Inferior parietal cortex (tissue), 1 donor: ENCODE results near the gene EFHC1.

ENCODE experiments used
- DNase-seq: peaks from one replicate; pipeline ENCODE4 v3.0.0-alpha.2; 2016; ENCODE audit errors: extremely low spot score

The EFHC1 gene

DNA sequence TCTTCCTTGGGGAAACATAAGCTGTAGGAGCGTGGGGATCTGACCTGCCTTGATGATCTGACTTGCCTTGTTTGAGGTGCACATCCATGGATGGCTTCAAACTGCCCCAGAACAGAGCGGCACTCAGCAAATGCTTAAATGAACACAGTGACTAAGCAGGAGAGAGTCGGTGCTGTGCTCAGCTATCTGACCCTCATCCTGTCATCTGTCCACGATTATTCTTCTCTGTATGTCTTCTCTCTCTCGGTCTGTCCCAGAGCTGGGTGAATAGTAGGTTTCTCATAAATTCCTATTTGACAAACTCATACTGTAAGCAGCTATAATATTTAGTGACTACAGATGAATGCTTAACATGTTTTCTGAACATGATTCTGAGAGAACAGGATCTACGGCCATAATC is 119.5 kb downstream of the EFHC1 start:
- DNase-seq, result no peak

DNA sequence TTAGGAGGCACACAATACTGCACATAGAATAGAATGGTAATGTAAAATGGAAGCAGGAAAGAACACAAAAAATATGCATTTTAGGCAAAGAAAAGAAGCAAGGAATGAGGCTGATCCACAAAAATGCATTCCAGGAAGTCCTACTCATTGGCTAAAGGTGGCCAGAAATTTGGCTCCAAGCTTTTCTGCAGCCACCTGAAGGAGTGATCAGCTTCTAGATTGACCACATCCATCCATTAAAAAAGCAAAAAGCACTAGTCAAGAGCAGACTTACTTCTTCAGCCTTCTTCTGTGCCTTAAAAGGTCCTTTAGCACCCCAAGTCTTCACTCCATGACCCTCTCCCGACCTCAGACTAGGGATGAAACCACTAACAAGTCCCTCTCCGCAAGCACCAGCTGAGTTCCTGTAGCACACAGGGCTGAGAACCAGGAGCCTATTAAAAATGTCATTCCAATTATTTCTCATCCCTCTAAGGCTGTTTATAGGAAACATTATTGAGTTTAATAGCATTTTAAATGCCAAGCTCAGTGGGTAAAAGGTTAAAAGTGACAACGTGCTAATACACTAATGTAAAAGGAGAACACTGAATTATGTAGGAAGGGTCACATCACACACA is 120.3 kb downstream of the EFHC1 start:
- DNase-seq, result no peak

DNA sequence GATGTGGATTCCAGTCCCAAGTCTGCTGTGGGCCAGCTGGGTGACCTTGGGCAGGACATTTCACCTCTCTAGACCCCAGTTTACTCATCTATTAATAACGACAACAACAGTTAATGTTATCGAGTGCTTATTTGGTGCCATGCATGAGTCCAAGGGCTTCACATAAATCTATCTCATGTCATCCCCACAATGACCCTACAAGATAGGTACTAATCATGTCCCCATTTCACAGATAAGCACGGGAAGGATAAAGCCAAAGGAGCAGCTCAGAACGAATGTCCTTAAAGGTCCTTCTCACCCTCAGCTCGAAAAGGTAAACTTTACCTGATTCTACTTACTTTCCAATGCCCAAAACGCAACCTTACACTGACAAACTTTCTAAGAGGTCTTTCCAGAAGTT is 121.0 kb downstream of the EFHC1 start:
- no peak for DNase-seq

DNA sequence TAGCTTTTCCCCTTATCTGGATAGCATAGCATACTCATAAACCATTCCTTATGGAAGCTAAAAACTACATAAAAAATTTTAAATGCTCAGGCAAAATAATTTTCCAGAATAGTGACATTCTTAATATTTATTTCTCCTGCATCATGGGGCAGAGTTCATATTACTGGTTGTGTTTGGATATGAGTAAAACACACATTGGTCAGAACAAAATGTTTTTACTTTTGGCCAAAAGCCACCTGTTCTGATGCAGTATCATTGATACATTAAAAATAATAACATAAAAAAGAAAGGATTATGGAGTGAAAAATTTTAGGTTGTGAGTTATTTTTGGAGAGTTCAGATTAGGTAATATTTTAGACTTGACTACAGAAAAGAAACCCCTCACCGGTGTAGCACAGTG is 123.1 kb downstream of the EFHC1 start:
- DNase-seq, result no peak

DNA sequence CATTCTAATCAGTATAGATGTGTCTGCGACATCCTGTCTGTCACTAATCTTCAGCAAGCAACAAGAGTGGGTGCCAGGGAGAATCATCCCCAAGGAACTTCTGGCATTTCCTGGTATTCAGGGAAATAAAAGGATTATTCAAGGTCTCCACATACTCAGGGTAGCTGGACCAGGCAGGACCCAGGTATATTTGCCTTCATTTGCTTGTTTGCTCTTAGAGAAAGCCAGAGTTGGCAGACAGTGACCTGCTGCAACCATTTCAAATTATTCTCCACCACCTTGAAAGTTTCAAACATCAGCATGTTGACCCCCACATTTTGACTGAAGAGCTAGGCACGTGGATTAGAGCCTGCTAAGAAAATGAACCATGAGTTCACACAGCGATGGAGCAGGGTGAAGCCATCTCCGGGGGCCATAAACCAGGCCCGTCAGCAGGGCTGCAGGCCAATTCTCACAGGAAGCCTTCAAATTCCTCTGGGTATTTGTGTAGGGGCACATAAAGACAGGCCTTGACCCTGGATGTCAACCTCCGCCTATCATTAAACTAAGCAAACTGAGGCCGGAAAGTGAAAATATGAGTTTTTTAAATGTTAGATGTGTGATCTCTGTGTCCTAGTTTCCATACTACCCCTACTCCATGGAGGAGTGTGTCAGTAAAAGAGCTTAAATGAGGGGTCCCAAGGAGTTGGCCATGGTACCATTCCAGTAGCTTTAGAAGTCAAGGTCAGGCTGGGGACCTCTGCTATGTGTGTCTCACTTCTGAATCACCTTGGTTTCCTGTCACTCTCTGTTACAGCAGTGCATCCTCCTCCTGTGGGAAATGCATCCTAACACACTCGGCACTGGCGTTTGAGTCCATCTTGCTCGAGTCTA is 123.8 kb downstream of the EFHC1 start:
- DNase-seq, result no peak

DNA sequence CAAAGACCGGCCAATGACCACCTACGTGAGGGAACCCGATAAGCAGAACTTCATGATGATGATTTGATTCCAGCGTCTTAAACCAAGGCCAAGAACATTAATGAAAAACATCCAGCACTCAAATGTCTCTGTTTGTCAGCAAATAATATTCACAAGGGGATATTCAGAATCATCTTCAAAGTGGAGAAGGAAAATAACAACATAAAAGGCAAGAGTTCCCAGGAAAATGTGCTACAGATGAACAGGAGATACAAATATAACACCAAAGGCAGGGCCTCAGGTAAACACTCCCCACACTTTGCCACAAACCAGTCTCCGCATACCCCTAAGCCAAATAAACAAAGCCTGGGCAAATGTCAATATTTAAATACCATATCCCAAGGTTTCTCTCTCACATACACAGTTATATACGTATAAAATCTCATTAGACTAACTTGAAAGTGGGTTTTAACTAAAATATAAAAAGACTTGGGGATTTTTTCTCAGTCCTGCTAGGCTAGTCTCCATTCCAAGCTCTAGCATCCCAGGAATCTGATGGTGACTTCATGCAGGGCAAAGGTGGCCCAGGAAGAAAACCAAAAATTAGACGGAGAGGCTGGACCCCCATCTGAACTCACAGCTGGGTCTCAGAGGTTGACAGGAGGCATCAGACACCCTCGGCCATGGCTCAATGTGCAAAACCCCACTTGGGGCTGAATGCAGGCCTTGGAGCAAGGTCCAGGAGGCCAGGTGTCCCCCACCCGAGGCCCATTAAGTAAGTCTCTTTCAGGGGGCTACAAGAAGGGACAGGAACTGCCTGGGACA is 124.7 kb downstream of the EFHC1 start:
- no peak for DNase-seq

DNA sequence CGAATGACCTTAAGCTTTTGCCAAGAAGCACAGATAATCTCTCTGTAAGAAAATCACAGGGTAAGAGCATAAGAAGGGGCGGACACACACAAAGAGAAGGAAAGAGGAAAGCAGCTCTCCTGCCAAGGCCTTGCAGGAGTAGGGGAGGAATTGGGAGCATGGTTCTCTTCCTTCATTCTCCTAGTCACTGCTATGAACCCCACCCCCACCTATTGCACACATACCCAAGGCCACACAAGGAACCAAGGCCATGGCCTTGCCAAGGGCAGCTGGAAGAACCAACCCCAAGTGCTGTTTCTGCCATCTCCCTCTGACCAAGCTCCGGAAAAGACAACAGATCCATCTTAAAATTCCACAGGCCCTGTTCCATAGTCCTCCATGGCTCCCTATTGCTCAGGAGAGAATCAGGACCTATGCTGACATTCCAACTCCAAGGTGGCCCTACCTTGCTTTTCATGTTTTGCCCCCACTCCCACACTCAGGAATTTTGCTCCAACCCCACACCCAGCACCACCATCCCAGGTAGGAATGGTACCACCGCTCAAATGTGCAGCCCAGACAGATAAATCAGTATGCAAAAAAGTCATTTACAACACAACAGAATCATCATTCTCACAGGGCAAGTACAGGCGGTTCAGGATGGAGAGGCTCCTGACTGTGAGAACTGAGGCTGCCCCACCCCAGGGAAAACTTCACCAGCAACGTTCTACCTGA is 125.4 kb downstream of the EFHC1 start:
- no peak for DNase-seq

DNA sequence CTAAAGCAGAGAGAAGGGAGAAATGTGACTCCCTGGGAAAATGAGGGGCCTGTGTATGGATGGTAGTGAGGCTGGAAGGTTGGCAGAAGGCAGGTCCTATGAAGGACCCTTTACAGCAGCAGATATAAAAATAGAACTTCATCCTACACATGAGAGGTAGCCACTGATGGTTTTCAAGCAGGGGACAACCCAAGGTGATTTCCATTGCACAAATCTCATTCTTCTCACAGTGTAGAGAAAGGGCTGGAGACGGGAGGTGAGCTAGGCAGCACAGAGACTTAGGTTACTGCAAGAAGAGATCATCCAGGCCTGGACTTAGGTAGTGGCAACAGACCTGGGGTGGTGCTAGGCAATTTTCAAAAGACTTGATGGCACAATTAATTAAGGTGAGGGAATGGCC is 126.0 kb downstream of the EFHC1 start:
- no peak for DNase-seq

DNA sequence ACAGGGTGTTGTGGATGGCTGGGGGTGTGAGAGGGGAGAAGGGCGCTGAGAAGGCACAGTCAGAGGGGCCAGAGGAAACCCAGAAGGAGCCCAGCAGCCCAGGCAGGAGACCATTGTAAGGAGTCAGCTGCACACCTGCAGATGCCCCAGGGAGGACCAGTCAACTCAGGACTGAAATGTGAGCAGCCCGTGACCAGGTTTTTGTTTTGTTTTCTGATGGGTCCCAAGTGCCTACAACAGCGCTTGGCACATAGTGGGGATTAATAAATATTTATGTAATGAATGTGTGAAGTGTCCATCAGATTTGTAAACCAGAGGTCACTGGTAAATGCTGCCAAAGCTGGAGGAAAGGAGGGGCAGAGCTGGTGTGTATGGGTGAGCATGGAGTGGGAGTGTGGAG is 126.5 kb downstream of the EFHC1 start:
- DNase-seq, result no peak

DNA sequence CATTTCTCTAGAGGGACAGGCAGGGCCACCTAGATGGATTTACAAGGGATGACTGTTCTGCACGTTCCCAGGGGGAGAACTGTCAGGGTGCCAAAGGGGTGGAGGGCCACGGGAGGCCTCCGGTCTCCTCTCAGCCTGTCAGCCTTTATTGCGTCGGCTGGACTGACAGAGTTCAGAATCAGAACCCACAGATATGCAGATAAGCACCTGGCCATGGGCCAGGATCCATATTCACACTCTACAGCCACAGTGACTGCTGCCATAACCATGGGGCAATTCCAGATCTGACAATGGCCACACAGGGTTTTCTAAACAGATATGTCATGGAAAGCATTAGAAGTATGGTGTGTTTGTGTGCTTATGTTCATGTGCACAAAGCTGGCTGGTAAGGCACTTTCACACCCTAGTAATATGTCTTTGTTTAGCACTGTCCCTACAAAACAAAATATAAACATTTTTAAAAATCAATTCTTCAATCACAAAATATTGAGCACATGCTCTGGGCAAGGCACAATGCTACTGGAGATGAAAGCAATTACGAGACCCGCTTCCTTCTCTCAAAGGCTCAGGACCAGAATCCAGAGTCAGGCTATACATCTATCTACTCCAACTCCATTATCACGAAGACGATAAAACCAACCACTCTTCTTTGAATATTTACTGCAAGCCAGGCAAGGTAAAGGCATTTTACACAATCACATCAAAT is 127.7 kb downstream of the EFHC1 start:
- DNase-seq, result no peak

DNA sequence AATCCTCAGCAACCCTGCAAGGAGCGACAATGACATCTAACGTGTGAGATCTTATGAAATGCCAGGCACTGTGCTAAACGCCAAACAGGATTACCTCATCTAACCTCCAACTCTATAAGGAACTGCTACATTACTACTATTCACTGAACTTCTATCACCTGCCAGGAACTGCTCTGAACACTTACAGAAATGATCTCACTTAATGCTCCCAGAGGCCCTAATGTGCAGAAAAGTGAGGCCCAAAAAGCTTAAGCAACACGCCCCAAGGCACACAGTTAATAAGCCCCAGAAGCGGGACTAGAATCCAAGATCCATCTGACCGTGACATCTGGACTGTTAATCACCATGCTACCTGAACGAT is 128.2 kb downstream of the EFHC1 start:
- DNase-seq, result no peak

DNA sequence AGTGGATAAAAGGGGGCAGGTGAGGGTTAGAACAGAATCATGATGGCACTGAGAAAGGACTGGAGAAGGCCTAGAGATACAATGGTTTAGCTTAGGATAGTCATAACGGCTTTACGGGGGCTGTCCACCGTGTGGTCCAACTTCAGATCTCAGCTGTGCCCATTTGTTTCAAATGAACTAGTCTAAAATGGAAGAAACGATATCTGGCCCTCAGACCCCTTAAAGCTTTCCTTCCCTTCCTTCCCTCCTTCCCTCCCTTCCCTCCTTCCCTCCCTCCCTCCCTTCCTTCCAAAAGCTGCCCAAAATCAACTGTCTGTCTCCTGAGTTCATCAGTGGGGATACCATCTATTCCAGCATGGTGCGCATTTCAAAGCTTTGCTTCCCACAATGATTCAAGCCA is 128.9 kb downstream of the EFHC1 start:
- DNase-seq, result no peak

DNA sequence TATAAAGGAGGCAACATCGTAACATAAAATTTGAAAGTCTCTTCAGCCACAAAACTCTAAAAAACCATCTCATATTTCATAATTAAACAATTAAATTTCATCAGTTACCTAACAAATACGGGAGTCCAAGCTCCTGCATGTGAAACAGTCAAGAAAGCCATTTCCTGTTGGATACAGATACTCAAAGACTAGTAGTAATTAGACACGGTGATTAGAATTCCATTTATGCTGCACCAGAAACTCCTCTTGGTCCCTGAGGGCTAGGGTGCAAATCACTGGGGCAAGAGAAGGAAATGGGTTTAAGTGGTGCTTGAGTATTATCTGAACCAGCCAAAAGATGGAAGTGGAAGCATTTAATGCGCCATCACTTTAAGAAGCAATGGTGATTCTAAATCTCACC is 129.3 kb downstream of the EFHC1 start:
- no peak for DNase-seq

DNA sequence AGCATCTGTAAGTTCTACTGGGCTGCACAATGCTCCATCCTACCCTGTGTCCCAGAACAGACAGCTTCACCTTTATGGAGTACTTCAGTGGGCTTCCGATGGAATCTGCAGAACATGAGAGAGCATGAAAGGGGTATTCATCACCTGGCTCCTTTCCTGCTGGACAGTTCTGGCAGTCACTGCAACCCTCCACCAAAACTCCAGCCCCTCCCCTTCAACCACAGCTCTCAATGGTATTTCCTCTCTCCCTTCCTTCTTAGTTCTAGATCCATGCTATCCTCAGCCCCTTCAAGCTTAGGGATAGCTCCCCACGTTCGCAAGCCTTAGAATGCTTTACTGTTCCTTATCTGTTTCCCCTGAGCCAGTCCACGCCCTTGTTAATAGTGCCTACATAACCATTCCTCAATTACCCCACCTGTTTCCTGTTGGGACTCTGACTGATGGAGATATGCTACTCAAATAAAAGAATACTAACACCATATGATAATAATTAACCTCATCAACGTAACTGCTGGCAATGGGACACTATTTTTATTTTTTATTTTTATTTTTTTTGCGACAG is 130.0 kb downstream of the EFHC1 start:
- DNase-seq, result no peak

DNA sequence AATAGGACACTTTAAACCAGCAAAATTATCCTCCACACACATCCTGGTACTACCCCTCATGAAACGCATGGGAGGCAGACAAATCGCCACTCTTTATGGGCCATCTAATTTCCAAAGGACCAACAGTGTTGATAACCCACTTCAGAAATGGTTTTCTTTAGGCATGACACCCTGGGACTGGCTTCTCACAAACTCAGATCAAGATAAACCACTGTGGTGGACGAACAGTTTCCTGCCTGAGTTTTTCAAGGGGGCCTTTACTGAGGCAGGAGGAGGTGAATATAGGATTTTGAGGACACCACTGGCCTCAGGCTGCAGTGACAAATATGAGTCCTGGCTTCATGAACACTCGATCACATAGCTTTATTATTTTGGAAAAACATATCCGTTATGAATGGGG is 130.7 kb downstream of the EFHC1 start:
- DNase-seq, result no peak

DNA sequence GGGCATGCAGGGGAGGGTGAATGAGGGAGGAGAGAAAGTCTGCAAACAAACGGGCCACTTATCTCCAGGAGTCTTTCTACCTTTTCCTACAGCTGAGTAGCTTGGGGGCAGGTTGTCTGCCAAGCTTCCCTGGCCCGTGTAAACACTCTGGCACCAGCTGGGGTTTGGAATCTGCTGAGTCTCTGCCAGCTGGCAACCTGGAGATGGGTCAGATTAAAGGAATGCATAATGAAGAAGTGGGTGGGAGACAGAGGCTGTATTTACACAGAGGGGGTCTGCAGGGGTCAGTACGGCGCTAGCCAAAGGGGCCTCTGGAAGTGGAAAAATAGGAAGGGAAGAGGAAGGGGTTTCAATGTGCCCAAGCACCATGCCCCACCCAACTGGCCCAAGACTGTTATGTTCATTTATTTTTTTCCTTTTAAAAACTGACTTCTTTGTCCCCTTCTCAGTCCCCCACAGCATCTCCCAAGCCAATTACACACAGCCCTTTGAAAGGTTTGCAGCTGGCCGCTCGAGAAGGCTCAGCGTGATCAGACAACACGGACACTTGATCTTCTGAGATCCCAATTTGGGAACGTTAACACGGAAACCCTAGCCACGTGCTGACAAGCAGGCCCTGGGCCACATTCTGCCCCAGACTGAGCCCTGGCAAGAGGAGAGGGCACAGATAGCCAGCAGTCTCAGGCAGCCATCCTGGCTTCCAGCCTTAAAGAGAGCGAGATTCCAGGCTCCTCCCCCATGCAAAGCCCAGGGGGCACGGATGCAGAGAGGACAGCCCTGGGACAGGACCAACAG is 131.5 kb downstream of the EFHC1 start:
- no peak for DNase-seq

DNA sequence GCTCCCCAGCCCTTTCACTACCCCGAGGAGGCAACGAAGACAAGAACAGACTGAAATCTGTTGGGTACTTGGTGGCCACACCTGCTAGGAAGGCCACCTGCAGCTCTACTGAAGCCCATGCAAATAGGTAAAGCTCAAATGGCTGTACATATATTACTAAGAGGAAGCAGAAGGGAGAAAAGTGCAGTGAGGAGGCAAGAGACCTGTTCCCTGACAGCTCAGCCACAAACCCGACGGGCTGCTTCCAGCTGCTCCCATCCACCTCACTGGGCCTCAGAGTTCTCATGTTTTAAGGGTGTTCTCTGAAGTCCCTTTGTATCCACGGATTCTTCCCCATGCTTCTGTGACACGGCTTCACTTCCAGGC is 132.1 kb downstream of the EFHC1 start:
- DNase-seq, result no peak

DNA sequence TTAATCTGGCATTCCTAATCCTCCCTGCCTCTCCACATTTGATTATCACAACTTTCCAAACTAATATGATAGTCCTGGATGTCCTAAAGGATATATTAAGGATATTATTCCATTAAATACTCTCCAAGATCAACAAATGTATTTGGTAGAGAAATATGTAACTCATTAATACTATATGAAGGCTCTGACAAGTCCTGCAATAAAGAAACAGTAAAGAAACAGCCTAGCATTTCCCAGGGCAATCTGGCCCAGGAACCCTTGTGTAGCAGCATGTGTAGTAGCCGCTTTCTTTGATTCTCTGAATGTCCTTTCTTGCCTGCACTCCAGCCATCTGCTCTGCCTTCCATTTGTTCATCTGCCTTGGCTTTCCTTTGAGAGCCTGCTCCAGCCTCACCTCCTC is 133.0 kb downstream of the EFHC1 start:
- no peak for DNase-seq

DNA sequence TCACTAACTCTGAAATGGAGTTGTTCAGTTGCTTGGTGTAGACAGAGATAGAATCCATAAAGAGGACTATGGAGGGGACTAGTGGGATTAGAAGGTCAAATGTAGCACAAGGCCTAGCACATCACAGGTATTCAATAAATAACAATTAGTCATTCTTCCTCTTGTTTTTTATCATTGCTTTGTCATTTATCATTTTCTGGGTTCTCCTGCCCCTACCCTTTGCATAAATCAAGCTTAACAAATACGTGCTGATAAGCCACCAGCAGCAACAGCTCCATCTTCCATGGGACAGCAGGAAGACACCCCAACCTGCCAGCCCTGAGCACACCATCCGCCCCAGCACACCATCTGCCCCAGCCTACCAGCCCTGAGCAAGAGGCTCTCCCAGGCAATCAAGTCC is 133.6 kb downstream of the EFHC1 start:
- no peak for DNase-seq

DNA sequence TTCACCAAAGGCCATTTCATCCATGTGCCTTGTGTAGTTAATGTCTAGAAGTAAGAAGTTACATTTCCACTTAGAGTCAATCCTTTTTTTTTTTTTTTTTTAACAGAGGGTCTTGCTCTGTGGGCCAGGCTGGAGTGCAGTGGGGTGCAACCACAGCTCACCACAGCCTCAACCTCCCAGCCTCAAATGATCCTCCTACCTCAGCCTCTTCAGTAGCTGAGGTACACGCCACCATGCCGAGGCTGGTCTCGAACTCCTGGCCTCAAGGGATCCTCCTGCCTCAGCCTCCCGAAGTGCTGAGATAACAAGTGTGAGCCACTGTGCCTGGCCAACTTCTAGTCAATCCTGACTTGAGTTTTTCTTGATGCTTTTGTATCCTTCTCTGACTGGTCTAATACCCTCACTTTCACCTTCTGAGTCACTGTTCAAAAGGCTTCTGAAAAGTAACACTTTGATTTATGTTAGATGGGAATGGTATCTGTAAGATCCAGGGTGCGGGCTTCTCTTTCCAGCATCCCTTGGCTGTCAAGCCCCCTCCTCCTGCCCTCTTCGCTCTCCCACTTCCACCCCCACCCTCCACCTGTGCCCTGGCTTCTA is 134.6 kb downstream of the EFHC1 start:
- DNase-seq, result no peak
